GM12873 (cell line): ENCODE results near the gene MPND.
A peak's percentile ranks its signal among the peaks of the same experiment; 100 is the strongest.

Experiments
- CTCF ChIP-seq: IDR thresholded peaks from 2 replicates; pipeline ENCODE4 v1.5.1; 2012; ENCODE audit warnings: low read depth, mild to moderate bottlenecking, moderate library complexity, low read length, control low read depth; ENCODE audit not compliant: insufficient read depth; ENCODE audit errors: missing control alignments

The MPND gene

GRCh38 chr19:4374498-4375163, 31.3 kb downstream of the MPND start:
- TF ChIP-seq CTCF, result no peak

DNA sequence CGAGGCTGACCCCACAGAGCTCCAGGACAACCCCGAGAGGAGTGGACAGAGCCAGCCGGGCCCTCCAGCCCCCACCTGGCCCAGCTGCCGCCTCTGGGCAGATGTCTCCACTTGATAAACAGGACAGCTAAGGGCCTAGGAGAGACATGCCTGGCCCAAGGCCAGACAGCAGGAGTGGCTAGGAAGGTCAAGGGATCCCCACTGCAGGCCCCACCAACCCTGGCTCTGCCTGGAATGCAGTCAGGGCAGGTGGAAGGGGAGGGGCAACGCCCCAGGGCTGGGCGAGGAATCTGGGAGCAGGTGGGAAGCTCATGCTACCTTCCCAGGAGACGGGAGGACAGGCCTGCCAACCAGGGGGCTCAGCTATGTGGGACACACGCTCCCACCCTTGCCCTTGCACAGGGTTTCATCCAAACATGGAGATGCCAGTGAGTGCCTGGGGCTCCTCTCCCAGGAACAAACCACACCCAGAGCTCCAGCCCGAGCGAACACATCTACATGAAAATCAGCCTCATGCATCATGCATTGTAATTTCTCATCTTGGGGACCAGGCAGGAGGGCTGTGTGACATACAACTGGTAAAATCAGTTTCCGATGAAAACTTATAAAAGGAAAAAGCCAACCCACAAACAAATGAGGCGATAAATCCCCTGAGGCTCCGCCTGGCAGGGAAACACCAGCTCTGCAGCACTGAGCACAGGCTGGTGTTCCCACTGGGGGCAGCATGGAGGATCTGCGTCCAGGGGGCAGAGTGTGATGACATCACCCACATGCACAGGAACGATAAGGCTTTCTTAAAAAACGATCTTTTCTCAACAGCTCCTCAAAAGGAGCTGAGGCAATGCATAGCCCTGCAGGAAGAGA, 32.0 kb downstream of the MPND start:
- peak; percentile 66 for TF ChIP-seq CTCF

GRCh38 chr19:4376028-4376670, 32.8 kb downstream of the MPND start:
- TF ChIP-seq CTCF, result no peak

DNA sequence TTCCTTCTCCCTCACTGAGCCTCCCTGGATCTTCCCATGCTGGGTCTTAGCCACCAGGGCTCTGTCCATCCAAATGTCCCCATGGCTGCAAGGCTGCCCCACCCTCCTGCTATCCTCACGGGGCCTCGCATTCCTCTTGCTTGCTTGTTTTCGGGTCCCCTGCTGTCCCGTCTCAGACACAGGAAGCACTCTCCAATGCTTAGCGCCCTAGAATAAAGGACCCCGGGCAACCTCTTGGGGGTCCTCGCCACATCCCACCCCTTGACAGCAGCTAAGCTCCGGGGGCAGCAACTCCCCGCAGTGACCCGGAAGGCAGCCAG, 33.3 kb downstream of the MPND start:
- no peak for TF ChIP-seq CTCF

DNA sequence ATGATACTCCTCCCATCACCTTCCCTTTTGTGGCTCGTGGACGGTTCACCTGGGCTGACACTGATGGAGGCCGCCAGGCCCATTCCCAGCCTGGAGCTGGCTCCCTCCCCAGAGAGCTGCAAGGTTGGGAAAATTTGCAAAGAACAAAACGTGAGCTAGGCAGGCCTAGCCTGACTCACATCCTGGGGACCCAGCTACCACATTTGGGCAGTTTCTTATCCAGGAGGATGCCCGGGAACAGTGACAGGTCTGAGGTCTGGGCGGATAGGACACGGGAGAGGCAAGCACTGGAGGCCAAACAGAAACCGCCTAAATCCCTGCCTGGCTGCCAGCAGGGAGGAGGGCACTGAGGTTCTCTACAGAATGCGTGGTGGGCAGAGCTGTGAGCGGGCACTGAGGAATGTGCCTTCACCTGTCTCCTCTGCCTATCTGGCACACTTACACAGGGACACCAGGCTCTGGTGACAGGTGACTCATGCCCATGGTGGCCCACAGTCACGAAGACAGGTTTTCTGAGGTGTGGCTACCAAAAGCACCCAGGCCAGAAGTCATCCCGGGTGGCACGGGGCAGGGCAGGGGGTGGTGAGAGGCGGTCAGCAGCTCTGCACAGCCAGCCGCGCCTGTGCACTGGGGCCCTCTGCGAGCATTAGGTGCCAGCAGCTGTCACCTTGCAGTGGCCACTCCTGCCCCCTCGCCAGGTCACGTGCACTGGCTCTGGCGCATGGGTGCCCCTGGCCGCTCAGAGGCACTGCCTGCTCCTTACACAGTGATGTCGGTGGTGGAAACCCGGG, 33.8 kb downstream of the MPND start:
- no peak for TF ChIP-seq CTCF

DNA sequence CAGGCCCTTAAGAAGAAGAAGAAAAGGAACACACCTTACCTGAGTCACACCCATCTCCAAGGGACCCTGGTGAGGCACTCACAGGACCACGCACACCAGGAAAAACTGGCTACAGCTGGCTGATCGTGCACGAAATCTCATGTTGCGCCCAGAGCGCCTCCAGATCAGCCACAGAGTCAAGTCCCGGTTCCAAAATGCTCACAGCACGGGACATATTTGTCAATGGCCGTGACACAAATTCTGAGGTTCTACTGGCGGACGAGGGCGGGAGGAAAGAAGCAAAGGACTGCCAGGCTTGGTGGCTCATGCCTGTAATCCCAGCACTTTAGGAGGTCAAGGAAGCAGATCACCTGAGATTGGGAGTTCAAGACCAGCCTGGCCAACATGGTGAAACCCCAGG, 35.5 kb downstream of the MPND start:
- TF ChIP-seq CTCF, result no peak
